ENCODE results near the gene ARHGEF33.
"Not testable (repeated sequence)": the region's sequence is repeated elsewhere in the genome, so short reads cannot be mapped to it uniquely, and the experiment has no call there.

ARHGEF33 gene

DNA sequence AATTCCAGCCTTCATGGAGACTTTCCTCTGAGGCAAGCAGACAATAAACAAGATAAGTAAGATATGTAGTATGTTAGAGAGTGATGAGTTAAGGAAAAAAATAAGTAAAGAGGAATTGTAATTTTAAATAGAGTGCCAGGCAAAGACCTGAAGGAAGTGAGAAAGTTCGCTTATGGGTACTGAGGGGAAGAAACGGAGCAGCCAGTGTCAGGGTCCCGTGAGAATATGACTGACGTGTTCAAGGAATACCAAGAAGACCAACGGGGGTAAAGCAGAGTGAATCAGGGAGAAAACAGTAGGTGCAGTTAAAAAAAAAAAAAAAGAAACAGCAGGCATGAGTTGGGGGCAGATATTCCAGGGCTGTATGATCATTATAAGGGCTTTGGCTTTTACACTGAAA, 45.1 kb downstream of the ARHGEF33 start:
- Histone ChIP-seq H3K27ac (ENCODE audit: low read depth, low read length) (no peak overlapping the region), H3K9ac (ENCODE audit: low read depth in 1 of 2, low read length in 2 of 2) (no peak overlapping the region), H3K4me1 (ENCODE audit: control insufficient read depth in 1 of 2, insufficient read depth in 2 of 2, low read length in 2 of 2) (no peaks in the 10 kb centered on the region), H3K4me3 (ENCODE audit: low read depth in 1 of 2, low read length in 2 of 2) (no peak overlapping the region), H3K36me3 (ENCODE audit: control insufficient read depth in 1 of 2, insufficient read depth in 2 of 2, low read length in 2 of 2) (no peaks in the 10 kb centered on the region), H3K27me3 (ENCODE audit: control insufficient read depth in 1 of 2, insufficient read depth in 2 of 2, low read length in 2 of 2) (no peaks in the 10 kb centered on the region), H3K9me3 (ENCODE audit: control insufficient read depth in 1 of 2, low read length in 2 of 2) (no peaks in the 10 kb centered on the region)

GRCh38 chr2:38935568-38936172, 46.0 kb downstream of the ARHGEF33 start:
- Histone ChIP-seq H3K36me3 (ENCODE audit: control insufficient read depth in 1 of 2, insufficient read depth in 2 of 2, low read length in 2 of 2) (no peaks in the 10 kb centered on the region), H3K4me1 (ENCODE audit: control insufficient read depth in 1 of 2, insufficient read depth in 2 of 2, low read length in 2 of 2) (no peaks in the 10 kb centered on the region), H3K4me3 (ENCODE audit: low read depth in 1 of 2, low read length in 2 of 2) (no peak overlapping the region), H3K9me3 (ENCODE audit: control insufficient read depth in 1 of 2, low read length in 2 of 2) (no peaks in the 10 kb centered on the region), H3K27me3 (ENCODE audit: control insufficient read depth in 1 of 2, insufficient read depth in 2 of 2, low read length in 2 of 2) (no peaks in the 10 kb centered on the region), H3K27ac (ENCODE audit: low read depth, low read length) (no peak overlapping the region), H3K9ac (ENCODE audit: low read depth in 1 of 2, low read length in 2 of 2) (no peak overlapping the region)

GRCh38 chr2:38936516-38936915, 46.8 kb downstream of the ARHGEF33 start:
- H3K9me3 ChIP-seq (ENCODE audit: control insufficient read depth in 1 of 2, low read length in 2 of 2); H3K4me1 ChIP-seq (ENCODE audit: control insufficient read depth in 1 of 2, insufficient read depth in 2 of 2, low read length in 2 of 2); H3K27me3 ChIP-seq (ENCODE audit: control insufficient read depth in 1 of 2, insufficient read depth in 2 of 2, low read length in 2 of 2); H3K9ac ChIP-seq (ENCODE audit: low read depth in 1 of 2, low read length in 2 of 2); H3K36me3 ChIP-seq (ENCODE audit: control insufficient read depth in 1 of 2, insufficient read depth in 2 of 2, low read length in 2 of 2); H3K4me3 ChIP-seq (ENCODE audit: low read depth in 1 of 2, low read length in 2 of 2); H3K27ac ChIP-seq (ENCODE audit: low read depth, low read length): not testable (repeated sequence)

DNA sequence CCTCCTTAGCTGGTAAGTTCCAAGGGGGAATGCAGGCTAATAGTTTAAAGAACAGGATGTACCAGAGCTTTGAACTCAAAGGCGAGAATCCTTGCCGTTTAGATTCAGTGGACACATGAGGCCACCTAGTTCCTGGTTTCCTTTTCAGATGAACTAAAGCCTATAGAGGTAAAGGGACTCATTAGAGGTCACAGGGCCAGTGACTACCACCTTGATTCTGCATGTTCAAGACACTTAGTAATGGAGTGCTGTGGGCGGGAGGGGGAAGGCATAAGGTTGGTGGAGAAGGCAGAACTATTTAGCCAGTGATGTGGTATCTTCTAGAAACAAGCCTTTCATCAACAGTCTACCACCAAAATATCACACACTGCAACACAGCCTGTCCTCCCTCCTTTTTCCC, 47.9 kb downstream of the ARHGEF33 start:
- no peak overlapping the region for H3K27ac ChIP-seq (ENCODE audit: low read depth, low read length)
- H3K27me3 ChIP-seq (ENCODE audit: control insufficient read depth in 1 of 2, insufficient read depth in 2 of 2, low read length in 2 of 2), result no peaks in the 10 kb centered on the region
- no peak overlapping the region for H3K4me3 ChIP-seq (ENCODE audit: low read depth in 1 of 2, low read length in 2 of 2)
- H3K9ac ChIP-seq (ENCODE audit: low read depth in 1 of 2, low read length in 2 of 2), result no peak overlapping the region
- no peaks in the 10 kb centered on the region for H3K9me3 ChIP-seq (ENCODE audit: control insufficient read depth in 1 of 2, low read length in 2 of 2)
- H3K36me3 ChIP-seq (ENCODE audit: control insufficient read depth in 1 of 2, insufficient read depth in 2 of 2, low read length in 2 of 2), result no peaks in the 10 kb centered on the region
- H3K4me1 ChIP-seq (ENCODE audit: control insufficient read depth in 1 of 2, insufficient read depth in 2 of 2, low read length in 2 of 2), result no peaks in the 10 kb centered on the region

DNA sequence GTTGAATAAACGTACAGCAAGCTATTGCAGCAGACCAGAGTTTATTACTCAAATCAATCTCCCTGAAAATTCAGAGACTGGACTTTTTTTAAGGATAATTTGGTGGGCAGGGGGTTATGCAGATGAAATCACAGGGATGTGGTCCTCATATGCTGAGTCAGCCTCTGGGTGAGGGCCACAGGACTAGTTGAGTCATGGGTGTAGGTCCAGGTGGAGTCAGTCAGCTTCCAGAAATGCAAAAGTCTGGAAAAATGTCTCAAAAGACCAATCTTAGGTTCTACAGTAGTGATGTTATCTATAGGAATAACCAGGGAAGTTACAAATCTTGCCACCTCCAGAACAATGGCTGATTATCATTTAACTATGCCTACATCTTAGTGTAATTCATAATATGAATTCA, 51.1 kb downstream of the ARHGEF33 start:
- Histone ChIP-seq H3K4me3 (ENCODE audit: low read depth in 1 of 2, low read length in 2 of 2) (no peak overlapping the region), H3K4me1 (ENCODE audit: control insufficient read depth in 1 of 2, insufficient read depth in 2 of 2, low read length in 2 of 2) (no peaks in the 10 kb centered on the region), H3K9me3 (ENCODE audit: control insufficient read depth in 1 of 2, low read length in 2 of 2) (no peaks in the 10 kb centered on the region), H3K27me3 (ENCODE audit: control insufficient read depth in 1 of 2, insufficient read depth in 2 of 2, low read length in 2 of 2) (no peaks in the 10 kb centered on the region), H3K27ac (ENCODE audit: low read depth, low read length) (no peak overlapping the region), H3K36me3 (ENCODE audit: control insufficient read depth in 1 of 2, insufficient read depth in 2 of 2, low read length in 2 of 2) (no peaks in the 10 kb centered on the region), H3K9ac (ENCODE audit: low read depth in 1 of 2, low read length in 2 of 2) (no peak overlapping the region)

GRCh38 chr2:38943784-38944183, 54.1 kb downstream of the ARHGEF33 start:
- Histone ChIP-seq H3K4me1 (ENCODE audit: control insufficient read depth in 1 of 2, insufficient read depth in 2 of 2, low read length in 2 of 2) (no peaks in the 10 kb centered on the region), H3K27ac (ENCODE audit: low read depth, low read length) (no peak overlapping the region), H3K27me3 (ENCODE audit: control insufficient read depth in 1 of 2, insufficient read depth in 2 of 2, low read length in 2 of 2) (no peaks in the 10 kb centered on the region), H3K9me3 (ENCODE audit: control insufficient read depth in 1 of 2, low read length in 2 of 2) (no peaks in the 10 kb centered on the region), H3K36me3 (ENCODE audit: control insufficient read depth in 1 of 2, insufficient read depth in 2 of 2, low read length in 2 of 2) (no peaks in the 10 kb centered on the region), H3K4me3 (ENCODE audit: low read depth in 1 of 2, low read length in 2 of 2) (no peak overlapping the region), H3K9ac (ENCODE audit: low read depth in 1 of 2, low read length in 2 of 2) (no peak overlapping the region)

DNA sequence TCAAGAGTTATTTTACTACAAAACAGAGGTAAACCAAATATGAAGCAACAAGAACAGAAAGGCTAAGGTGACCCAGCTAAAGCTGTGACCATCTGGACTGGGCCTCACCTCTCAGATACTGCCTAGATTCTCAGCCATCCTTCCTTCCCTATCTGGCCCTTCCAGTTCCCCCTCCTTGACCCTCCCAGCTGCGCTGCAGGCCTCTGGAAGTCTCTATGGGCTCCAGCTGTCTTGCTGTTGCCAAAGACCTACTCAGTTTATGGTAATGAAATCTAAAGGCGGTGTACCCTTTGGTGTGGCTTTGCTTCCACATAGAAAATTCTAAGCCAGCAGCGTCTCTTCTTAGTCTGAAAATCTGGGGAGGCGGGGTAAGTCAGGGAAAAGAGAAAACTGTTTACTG, 55.7 kb downstream of the ARHGEF33 start:
- no peaks in the 10 kb centered on the region for H3K36me3 ChIP-seq (ENCODE audit: control insufficient read depth in 1 of 2, insufficient read depth in 2 of 2, low read length in 2 of 2)
- H3K4me3 ChIP-seq (ENCODE audit: low read depth in 1 of 2, low read length in 2 of 2), result no peak overlapping the region
- no peak overlapping the region for H3K9ac ChIP-seq (ENCODE audit: low read depth in 1 of 2, low read length in 2 of 2)
- no peaks in the 10 kb centered on the region for H3K27me3 ChIP-seq (ENCODE audit: control insufficient read depth in 1 of 2, insufficient read depth in 2 of 2, low read length in 2 of 2)
- H3K27ac ChIP-seq (ENCODE audit: low read depth, low read length), result no peak overlapping the region
- H3K4me1 ChIP-seq (ENCODE audit: control insufficient read depth in 1 of 2, insufficient read depth in 2 of 2, low read length in 2 of 2), result no peaks in the 10 kb centered on the region
- H3K9me3 ChIP-seq (ENCODE audit: control insufficient read depth in 1 of 2, low read length in 2 of 2), result no peaks in the 10 kb centered on the region

GRCh38 chr2:38945911-38946310, 56.2 kb downstream of the ARHGEF33 start:
- Histone ChIP-seq H3K4me1 (ENCODE audit: control insufficient read depth in 1 of 2, insufficient read depth in 2 of 2, low read length in 2 of 2) (no peaks in the 10 kb centered on the region), H3K27ac (ENCODE audit: low read depth, low read length) (no peak overlapping the region), H3K4me3 (ENCODE audit: low read depth in 1 of 2, low read length in 2 of 2) (no peak overlapping the region), H3K27me3 (ENCODE audit: control insufficient read depth in 1 of 2, insufficient read depth in 2 of 2, low read length in 2 of 2) (no peaks in the 10 kb centered on the region), H3K9me3 (ENCODE audit: control insufficient read depth in 1 of 2, low read length in 2 of 2) (no peaks in the 10 kb centered on the region), H3K36me3 (ENCODE audit: control insufficient read depth in 1 of 2, insufficient read depth in 2 of 2, low read length in 2 of 2) (no peaks in the 10 kb centered on the region), H3K9ac (ENCODE audit: low read depth in 1 of 2, low read length in 2 of 2) (no peak overlapping the region)

GRCh38 chr2:38947241-38948239, 57.9 kb downstream of the ARHGEF33 start:
- H3K27ac ChIP-seq (ENCODE audit: low read depth, low read length), result no peak overlapping the region
- H3K9me3 ChIP-seq (ENCODE audit: control insufficient read depth in 1 of 2, low read length in 2 of 2), result no peaks in the 10 kb centered on the region
- H3K36me3 ChIP-seq (ENCODE audit: control insufficient read depth in 1 of 2, insufficient read depth in 2 of 2, low read length in 2 of 2), result no peaks in the 10 kb centered on the region
- H3K4me1 ChIP-seq (ENCODE audit: control insufficient read depth in 1 of 2, insufficient read depth in 2 of 2, low read length in 2 of 2), result no peaks in the 10 kb centered on the region
- no peak overlapping the region for H3K9ac ChIP-seq (ENCODE audit: low read depth in 1 of 2, low read length in 2 of 2)
- no peak overlapping the region for H3K4me3 ChIP-seq (ENCODE audit: low read depth in 1 of 2, low read length in 2 of 2)
- no peaks in the 10 kb centered on the region for H3K27me3 ChIP-seq (ENCODE audit: control insufficient read depth in 1 of 2, insufficient read depth in 2 of 2, low read length in 2 of 2)

DNA sequence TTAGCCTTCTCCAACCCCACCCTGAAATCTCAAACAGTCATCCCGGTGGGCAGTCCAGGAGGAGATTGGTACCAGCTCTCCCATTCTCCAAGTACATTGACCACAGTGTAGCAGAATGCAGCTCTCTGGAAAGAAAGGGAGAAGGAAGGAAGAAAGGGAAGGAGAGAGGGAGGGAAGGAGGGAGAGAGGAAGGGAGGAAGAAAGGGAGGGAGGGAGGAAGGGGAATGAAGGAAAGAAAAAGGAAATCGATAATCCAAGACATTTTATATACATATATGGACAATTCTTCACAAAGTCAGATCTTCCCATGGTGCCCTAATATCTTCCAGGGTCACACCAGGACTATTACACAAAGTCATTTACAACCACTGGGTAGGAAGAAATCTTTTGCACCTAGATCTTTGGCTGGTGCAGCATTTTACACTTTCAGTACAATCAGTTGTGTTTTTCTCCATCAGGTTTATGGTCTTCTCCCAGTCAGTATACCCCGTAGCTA, 58.8 kb downstream of the ARHGEF33 start:
- no peaks in the 10 kb centered on the region for H3K36me3 ChIP-seq (ENCODE audit: control insufficient read depth in 1 of 2, insufficient read depth in 2 of 2, low read length in 2 of 2)
- H3K4me3 ChIP-seq (ENCODE audit: low read depth in 1 of 2, low read length in 2 of 2), result no peak overlapping the region
- no peaks in the 10 kb centered on the region for H3K9me3 ChIP-seq (ENCODE audit: control insufficient read depth in 1 of 2, low read length in 2 of 2)
- no peaks in the 10 kb centered on the region for H3K27me3 ChIP-seq (ENCODE audit: control insufficient read depth in 1 of 2, insufficient read depth in 2 of 2, low read length in 2 of 2)
- no peaks in the 10 kb centered on the region for H3K4me1 ChIP-seq (ENCODE audit: control insufficient read depth in 1 of 2, insufficient read depth in 2 of 2, low read length in 2 of 2)
- H3K27ac ChIP-seq (ENCODE audit: low read depth, low read length), result no peak overlapping the region
- H3K9ac ChIP-seq (ENCODE audit: low read depth in 1 of 2, low read length in 2 of 2), result no peak overlapping the region

Data from duodenal mucosa (tissue), 2 donors.